NCI-H2171 (cell line): ENCODE results near the gene NLRX1.
"Not testable (repeated sequence)": the region's sequence is repeated elsewhere in the genome, so short reads cannot be mapped to it uniquely, and the experiment has no call there.

Experiments used
- DNase-seq: peaks from one replicate; lab custom pipeline; 2025; lab: John Stamatoyannopoulos, UW

NLRX1 gene

DNA sequence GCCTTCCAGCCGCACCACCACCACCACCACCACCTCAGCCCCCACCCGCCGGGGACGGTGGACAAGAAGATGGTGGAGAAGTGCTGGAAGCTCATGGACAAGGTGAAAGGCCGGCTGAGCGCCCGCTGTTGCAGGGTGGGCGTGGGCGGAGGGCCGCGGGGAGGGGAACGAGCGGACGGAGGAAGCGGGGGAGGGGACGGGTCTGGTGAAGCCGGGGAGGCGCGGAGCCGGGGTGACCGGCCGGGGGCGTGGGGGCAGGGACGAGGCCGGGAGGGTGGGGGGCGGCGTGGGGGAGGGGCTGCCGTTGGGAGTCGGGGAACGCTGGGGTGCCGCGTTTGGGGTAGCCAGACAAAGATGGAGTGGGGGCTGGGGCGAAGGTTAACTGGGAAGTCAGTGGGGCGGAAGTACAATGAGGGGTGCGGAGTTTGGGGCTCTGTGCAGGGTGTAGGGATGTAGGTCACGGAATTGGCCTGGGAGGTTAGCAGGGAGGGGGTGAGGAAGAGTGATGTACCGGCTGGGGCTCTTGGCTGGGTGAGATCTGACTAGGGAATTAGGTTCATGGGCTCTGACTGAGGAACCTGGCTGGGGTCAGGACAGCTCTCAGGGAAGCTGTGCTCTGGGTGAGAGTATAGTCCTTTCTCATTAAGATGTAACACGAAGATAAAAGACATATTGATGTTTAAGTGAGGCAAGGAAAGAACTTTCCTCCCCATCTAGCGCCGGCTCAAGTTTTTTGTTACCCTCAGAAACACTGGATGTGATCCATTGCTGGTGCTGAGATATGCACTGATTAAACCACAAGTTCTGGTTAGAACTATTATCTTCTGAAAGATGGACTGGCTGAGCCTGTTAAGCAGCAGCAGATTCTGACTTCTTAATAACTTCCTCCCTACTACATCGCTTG is 38.2 kb downstream of the NLRX1 start:
- DNase-seq = no peak

DNA sequence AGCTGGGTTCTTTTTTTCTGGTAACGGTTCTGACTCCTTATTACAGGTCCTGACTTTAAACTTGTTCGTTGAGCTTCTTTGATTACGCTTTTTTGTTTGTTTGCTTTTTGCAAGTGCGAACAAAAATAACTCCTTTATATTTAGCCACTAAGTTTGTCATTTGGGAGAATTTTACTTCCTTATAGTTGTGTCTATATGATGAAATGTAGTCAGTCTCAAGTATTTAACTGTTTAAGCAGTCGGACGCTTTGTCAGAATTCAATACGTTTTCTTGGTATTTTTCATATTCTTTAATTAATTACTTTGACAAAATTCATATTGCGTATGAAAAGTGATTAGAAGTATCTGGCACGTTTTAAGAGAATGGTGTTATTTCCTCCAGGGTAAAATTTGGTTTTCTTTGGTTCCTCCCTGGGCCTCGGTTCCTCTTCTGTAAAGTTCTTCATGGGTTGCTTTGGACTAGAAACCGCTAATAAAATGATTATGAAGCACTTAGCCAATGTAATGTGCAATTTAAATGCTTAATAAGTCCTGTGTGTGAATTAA is 39.0 kb downstream of the NLRX1 start:
- DNase-seq = no peak

DNA sequence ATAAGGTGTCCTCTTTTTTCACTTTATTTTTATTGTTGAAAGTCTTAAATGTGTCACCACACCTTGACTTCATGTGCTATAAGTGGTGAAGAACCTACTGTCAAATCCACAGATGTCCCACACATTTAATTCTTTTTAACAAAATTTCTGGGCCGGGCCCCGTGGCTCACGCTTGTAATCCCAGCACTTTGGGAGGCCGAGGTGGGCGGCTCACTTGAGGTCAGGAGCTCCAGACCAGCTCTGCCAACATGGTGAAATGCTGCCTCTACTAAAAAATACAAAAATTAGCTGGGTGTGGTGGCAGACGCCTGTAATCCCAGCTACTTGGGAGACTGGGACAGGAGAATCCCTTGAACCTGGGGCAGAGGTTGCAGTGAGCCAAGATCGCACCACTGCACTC is 40.7 kb downstream of the NLRX1 start:
- no peak for DNase-seq

DNA sequence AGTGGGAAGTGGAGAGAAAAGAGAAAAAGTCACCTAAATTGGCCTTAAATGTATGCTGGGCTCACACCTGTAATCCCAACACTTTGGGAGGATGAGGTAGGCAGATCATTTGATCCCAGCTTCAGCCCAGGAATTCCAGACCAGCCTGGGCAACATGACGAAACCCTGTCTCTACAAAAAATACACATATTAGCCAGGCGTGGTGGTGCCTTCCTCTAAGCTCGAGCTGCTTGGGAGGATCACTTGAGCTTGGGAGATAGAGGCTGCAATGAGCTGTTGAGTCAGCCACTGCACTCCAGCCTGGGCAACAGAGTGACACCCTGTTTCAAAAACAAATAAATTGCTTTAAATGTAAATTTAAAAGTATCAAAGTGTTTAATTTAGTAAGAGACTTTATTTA is 41.5 kb downstream of the NLRX1 start:
- no peak for DNase-seq

DNA sequence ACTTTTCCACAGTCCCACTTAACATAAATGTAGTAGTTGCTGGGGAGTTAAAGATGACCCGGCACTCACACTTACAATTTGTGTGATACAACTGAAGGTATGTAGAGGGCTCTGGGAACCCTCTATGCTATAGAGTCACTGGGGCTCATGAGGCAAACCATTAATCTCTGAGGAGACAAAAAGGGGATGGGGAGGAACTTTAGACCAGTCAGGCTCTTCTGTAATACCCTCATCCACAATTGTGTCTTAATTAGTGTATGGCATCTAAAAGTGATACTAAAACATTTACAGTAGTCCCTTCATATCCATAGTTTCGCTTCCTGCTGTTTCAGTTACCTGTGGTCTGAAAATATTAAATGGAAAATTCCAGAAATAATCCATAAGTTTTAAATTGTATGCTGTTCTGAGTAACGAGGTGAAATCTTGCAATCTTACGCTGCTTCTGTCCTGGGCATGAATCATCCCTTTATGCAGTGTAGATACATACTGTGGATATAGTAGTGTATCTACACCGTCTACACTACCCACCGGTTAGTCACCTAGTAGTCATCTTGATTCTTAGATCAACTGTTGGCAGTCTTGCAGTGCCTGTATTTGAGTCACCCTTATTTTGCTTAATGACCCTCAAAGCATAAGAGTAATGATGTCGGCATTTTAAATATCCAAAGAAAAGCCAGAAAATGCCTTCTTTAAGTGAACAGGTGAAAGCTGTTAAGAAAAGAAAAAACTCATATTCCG is 49.8 kb downstream of the NLRX1 start:
- DNase-seq = no peak

DNA sequence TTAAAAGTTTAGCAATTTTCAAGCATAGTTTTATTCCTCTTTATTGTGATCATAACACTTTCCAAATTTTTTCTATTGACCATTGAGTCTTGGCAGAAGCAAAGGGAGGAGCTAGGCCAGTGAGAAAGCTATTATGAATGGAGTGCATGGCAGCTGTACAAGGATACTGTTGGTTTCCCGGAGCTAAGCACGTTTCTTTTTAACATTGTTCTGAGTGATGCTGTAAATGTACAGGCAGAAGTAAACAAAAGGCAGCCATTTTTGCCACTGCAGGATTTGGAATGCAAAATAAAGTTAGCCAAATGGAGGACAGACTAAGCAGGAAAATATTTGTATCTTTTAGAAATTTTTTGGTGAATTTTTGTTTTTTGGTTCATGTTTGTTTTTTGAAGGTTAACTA is 53.8 kb downstream of the NLRX1 start:
- DNase-seq = no peak

DNA sequence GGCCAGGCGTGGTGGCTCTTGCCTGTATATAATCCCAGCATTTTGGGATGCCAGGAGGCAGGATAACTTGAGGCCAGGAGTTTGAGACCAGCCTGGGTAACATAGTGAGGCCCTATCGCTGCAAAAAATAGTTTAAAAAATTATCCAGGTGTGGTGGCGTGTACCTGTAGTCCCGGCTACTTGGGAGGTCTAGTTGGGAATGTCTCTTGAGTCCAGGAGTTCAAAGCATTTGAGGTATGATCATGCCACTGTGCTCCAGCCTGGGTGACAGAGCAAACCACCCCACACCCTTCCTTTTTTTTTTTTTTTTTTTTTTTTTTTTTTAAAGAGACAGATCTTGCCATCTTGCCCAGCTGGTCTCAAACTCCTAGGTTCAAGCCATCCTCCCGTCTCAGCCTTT is 54.4 kb downstream of the NLRX1 start:
- DNase-seq = no peak

DNA sequence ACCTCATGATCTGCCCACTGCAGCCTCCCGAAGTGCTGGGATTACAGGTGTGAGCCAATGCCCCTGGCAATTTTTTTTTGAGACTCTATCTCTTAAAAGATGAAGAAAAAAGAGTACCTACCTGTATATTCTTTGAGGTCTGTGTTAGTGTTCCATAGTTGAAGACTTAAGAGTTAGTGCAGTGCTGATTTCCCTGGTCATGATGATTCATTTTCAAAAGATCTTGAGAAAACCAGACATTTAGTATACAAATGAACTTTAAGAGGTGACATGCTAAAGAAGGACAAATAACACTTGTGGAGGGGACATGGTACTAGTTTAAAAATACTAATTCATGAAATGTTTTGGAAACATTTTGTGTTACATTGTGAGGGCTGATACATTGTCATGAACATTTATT is 55.3 kb downstream of the NLRX1 start:
- DNase-seq = no peak

DNA sequence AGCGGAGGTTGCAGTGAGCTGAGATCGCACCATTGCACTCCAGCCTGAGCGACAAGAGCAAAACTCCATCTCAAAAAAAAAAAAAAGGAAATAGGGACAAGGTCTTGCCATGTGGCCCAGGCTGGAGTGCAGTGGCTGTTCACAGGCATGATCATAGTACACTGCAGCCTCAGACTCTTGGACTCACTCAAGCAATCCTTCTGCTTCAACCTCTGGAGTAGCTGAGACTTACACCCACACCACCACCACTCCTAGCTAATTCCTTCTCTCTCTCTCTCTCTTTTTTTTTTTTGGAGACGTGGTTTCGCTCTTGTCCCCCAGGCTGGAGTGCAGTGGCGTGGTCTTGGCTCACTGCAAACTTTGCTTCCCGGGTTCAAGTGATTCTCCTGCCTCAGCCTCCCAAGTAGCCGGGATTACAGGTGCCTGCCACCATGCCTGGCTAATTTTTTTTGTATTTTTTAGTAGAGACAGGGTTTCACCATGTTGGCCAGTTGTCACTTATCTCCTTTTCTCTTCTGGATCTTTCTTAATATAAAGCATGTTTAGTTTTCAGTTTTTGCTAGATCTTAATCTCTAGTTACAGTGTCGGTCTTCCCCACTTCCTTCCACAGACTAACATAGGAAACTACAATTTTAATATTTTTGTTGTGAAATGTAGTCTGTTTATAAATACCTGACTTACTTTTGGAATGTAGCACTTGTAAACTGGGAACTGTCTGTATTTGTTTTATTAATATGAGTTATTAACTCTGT is 60.2 kb downstream of the NLRX1 start:
- not testable (repeated sequence) for DNase-seq

DNA sequence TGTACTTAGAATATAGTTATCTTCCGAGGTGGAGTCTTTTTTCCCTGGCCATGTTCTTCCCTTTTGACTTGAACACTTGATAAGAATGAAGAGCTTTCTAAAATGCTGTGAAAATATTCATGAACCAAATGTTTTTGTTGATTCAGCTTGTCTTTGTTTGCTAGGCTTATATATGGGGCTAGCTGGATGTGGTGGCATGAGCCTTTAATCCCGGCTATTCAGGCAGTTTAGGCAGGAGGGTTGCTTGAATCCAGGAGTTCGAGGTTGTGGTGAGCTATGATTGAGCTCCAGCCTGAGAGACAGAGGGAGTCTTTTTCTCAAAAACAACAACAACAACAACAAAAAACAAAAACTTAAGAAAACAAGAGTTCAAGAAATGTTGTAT is 60.8 kb downstream of the NLRX1 start:
- DNase-seq = no peak

DNA sequence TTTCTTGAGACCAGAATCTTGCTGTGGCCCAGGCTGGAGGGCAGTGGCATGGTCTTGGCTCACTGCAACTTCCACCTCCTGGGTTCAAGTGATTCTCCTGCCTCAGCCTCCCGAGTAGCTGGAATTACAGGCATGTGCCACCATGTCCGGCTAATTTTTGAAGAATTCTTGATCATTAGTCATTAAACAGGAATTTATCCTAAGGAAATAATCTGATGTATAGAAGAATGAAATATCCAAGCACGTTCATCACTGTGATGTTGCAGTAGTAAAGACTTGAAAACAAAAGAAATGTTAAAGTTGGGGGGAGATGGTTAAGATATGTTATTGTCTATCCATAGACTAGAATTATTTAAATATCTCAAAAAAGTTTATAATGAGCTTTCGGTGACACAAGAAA is 61.2 kb downstream of the NLRX1 start:
- no peak for DNase-seq
